ENCODE results near the gene CHI3L1.

DNA sequence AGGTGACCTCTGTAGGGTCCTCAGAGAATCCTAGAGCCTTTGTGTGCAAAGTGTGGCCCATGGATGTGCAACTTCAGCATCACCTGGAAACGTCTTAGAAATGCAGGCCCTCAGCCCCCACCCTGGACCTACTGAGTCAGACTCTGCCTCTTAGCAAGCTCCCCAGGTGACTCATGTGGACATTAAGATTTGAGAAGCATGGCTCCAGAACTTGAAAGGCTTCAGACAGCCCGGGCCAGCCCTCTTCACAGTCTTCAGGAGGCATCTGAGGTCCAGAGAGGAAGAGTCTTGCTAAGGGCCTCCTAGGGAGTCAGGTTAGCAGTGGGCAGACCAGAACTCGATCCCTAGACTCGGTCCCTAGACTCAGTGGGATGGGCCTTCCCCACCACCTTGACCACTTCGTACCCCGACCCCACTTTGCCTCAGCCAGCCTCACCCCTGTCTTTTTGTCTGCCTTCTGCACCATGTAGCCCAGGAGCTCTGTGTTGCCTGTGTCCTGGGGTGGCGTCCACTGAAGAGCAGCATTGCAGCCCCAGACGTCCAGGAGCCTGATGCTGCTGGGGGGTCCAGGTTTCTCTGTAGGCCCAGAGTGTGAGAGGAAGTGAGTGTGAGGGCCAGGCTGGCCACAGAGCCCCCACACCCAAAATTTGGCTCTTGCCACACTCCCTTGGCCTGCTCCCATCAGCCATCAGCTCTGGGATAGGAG lies 15.7 kb downstream of the CHI3L1 start:
- TF ChIP-seq, protein P1, sequence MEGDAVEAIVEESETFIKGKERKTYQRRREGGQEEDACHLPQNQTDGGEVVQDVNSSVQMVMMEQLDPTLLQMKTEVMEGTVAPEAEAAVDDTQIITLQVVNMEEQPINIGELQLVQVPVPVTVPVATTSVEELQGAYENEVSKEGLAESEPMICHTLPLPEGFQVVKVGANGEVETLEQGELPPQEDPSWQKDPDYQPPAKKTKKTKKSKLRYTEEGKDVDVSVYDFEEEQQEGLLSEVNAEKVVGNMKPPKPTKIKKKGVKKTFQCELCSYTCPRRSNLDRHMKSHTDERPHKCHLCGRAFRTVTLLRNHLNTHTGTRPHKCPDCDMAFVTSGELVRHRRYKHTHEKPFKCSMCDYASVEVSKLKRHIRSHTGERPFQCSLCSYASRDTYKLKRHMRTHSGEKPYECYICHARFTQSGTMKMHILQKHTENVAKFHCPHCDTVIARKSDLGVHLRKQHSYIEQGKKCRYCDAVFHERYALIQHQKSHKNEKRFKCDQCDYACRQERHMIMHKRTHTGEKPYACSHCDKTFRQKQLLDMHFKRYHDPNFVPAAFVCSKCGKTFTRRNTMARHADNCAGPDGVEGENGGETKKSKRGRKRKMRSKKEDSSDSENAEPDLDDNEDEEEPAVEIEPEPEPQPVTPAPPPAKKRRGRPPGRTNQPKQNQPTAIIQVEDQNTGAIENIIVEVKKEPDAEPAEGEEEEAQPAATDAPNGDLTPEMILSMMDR (IDR thresholded peaks at IDR 0.05) = no peak
- no peak for TF ChIP-seq POLR2A (IDR thresholded peaks at IDR 0.05)
